Osteoblast (primary cell): ENCODE data around the gene TULP1. TPM values are rescaled to one million over a fixed set of nuclear protein-coding genes. Genes with fewer than 3 reads are reported as not detected.
A peak's percentile ranks its signal among the peaks of the same experiment; 100 is the strongest.

Source experiments
- DNase-seq: peaks from one replicate; pipeline ENCODE4 v3.0.0; 2011; ENCODE audit warnings: low spot score, mixed read lengths; ENCODE audit not compliant: insufficient read length; ENCODE audit errors: missing footprints
- H2AFZ ChIP-seq: 2 replicates; pipeline ENCODE4 v1.6.0; 2011; ENCODE audit warnings: mild to moderate bottlenecking, low read length
- H3K27ac ChIP-seq: 2 replicates; pipeline ENCODE4 v1.5.1; 2011; ENCODE audit warnings: mild to moderate bottlenecking, low read depth, low read length, moderate library complexity
- H3K27me3 ChIP-seq: 2 replicates; pipeline ENCODE4 v1.6.0; 2012; ENCODE audit warnings: mild to moderate bottlenecking, control low read depth, inconsistent platforms, low read length, moderate library complexity; ENCODE audit not compliant: insufficient read depth
- H3K36me3 ChIP-seq: 2 replicates; pipeline ENCODE4 v1.5.1; 2011; ENCODE audit warnings: mild to moderate bottlenecking, low read length, control low read depth, moderate library complexity; ENCODE audit not compliant: insufficient read depth
- H3K4me1 ChIP-seq: 2 replicates; pipeline ENCODE4 v1.5.1; 2011; ENCODE audit warnings: mild to moderate bottlenecking, low read length, control low read depth, moderate library complexity; ENCODE audit not compliant: insufficient read depth
- H3K4me2 ChIP-seq: 2 replicates; pipeline ENCODE4 v1.6.0; 2011; ENCODE audit warnings: mild to moderate bottlenecking, low read length; ENCODE audit not compliant: insufficient read depth
- H3K4me3 ChIP-seq: fragments of 200-600 bp; sonication (generic); 3 replicates; pipeline ENCODE4 v1.5.1; 2012; ENCODE audit warnings: mild to moderate bottlenecking, low read length, inconsistent platforms; ENCODE audit not compliant: insufficient read depth
- H3K79me2 ChIP-seq: 2 replicates; pipeline ENCODE4 v1.6.0; 2012; ENCODE audit warnings: mild to moderate bottlenecking, low read length, control low read depth, inconsistent platforms; ENCODE audit not compliant: insufficient read depth
- H3K9me3 ChIP-seq: 2 replicates; pipeline ENCODE4 v1.5.1; 2011; ENCODE audit warnings: low read depth, low read length, control low read depth
- H4K20me1 ChIP-seq: 2 replicates; pipeline ENCODE4 v1.6.0; 2012; ENCODE audit warnings: mild to moderate bottlenecking, low read length, control low read depth; ENCODE audit not compliant: insufficient read depth
- small RNA-seq: library from RNA; depleted of rRNA; stranded (forward); fragments of <200 nt; gene quantifications from one replicate; pipeline ENCODE3, GENCODE V24; 2012
- total RNA-seq: library from RNA; depleted of rRNA; stranded (reverse); fragments of >200 nt; gene quantifications from 2 replicates; pipeline ENCODE4 v1.2.3, GENCODE V29; 2012
- TF ChIP-seq, protein P1 (sequence below): IDR thresholded peaks from 2 replicates; pipeline ENCODE4 v1.5.1; 2011; ENCODE audit warnings: mild to moderate bottlenecking, low read depth, low read length, moderate library complexity; ENCODE audit errors: extremely low read depth

The TULP1 gene
- total RNA-seq, 1 donor, result not detected

DNA sequence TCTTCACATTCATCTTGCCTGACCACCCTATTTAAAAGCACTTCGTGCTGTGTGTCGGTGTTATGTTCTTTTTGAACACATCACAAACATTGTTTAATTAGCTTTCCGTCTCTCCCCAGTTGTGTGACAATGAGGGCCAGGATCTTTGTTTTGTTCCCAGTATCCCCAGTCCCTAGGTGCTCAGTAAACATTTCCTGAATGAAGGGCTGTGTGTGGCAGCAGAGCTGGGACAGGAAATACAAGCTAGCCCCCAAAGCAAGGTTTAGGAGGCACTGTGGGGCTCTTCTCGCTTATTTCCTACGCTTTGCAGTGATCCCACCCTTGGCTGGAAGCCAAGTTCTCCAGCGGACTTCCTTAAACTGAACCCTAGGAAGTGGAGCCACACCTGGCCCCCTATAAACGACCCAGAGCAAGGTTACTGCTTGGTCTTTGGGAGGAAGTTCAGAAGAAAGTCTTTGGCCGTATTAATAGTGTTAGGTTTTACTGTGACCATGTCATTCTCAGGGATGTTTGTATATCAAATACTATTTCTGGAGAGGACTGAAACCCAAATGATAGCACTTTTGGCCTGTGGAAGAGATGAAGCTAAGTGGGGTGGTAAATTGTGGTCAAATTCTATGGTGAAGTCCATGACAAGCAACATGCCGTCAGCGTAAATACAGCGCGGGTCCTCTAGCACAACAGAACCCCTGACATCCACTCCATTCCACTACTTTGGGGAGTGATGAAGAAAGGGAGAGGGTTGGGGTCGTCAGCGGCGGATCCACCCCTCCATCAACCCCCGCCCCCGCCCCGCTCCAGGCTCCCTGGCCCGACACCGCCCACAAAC, 61.1 kb downstream of the TULP1 start:
- H3K36me3 ChIP-seq, result peaks cover 3% of the 10 kb centered on the region
- peaks cover 4% of the 10 kb centered on the region for H3K27me3 ChIP-seq
- peak overlapping the region; percentile 85 for H3K4me3 ChIP-seq
- no peaks in the 10 kb centered on the region for H4K20me1 ChIP-seq
- no peaks in the 10 kb centered on the region for H3K9me3 ChIP-seq
- H3K4me1 ChIP-seq, result peaks cover 26% of the 10 kb centered on the region
- H3K79me2 ChIP-seq, result peaks cover 9% of the 10 kb centered on the region
- DNase-seq, result peak; percentile 3
- TF ChIP-seq, protein P1, sequence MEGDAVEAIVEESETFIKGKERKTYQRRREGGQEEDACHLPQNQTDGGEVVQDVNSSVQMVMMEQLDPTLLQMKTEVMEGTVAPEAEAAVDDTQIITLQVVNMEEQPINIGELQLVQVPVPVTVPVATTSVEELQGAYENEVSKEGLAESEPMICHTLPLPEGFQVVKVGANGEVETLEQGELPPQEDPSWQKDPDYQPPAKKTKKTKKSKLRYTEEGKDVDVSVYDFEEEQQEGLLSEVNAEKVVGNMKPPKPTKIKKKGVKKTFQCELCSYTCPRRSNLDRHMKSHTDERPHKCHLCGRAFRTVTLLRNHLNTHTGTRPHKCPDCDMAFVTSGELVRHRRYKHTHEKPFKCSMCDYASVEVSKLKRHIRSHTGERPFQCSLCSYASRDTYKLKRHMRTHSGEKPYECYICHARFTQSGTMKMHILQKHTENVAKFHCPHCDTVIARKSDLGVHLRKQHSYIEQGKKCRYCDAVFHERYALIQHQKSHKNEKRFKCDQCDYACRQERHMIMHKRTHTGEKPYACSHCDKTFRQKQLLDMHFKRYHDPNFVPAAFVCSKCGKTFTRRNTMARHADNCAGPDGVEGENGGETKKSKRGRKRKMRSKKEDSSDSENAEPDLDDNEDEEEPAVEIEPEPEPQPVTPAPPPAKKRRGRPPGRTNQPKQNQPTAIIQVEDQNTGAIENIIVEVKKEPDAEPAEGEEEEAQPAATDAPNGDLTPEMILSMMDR, result no peak
- H3K27ac ChIP-seq, result no peak overlapping the region
- H2AFZ ChIP-seq, result peak overlapping the region; percentile 4
- peak overlapping the region; percentile 92 for H3K4me2 ChIP-seq

DNA sequence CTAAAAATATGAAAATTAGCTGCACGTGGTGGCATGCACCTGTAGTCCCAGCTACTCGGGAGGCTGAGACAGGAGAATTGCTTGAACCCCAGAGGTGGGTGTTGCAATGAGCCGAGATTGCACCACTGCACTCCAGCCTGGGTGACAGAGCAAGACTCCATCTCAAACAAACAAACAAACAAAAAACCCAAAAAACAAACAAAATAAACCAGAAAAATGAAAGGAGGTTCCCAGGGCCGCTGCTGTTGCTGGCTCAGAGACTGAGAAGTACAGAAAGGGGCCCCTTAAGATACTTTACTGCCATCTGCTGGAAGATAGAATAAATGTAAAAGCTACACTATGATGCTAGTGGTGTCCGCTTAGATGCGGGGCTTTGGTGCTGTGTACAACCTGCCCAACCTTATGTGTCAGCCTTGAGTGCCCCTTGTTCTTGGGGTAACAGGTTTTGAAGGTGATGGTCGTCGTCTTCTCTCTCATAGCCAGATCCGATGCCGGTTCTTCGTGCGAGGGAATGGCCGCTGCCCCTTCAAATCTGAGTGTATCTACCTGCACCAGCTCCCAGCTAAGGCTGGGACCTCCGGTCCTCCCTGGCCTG, 63.3 kb downstream of the TULP1 start:
- no peak overlapping the region for H3K4me3 ChIP-seq
- no peaks in the 10 kb centered on the region for H3K79me2 ChIP-seq
- no peak overlapping the region for H2AFZ ChIP-seq
- no peaks in the 10 kb centered on the region for H4K20me1 ChIP-seq
- no peaks in the 10 kb centered on the region for H3K9me3 ChIP-seq
- H3K27me3 ChIP-seq, result peaks cover 4% of the 10 kb centered on the region
- H3K27ac ChIP-seq, result no peak overlapping the region
- no peaks in the 10 kb centered on the region for H3K36me3 ChIP-seq
- H3K4me2 ChIP-seq, result peak overlapping the region; percentile 29
- peak; percentile 95 for DNase-seq
- TF ChIP-seq, protein P1, result peak; percentile 67
- H3K4me1 ChIP-seq, result peaks cover 21% of the 10 kb centered on the region

DNA sequence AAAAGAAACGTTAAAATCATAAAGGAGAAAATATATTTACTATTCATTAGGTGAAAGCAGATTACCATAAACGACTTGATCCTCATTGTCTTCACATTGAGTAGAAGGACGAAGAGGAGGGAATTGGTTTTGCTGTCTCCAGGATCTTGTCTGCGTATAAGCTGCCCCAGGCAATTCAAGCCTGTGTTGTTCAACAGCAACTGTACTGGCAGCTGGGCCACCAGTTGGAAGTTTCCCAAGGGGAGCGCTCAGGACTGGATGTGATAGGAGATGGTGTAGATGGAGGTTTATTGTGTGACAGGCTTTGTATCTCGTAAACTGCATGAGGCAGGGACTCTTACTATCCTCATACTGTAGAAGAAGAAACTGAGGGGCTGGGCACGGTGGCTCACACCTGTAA, 64.5 kb downstream of the TULP1 start:
- Histone ChIP-seq H3K4me3 (no peak overlapping the region), H3K79me2 (no peaks in the 10 kb centered on the region), H3K9me3 (no peaks in the 10 kb centered on the region), H3K36me3 (no peaks in the 10 kb centered on the region), H3K4me2 (no peak overlapping the region), H4K20me1 (no peaks in the 10 kb centered on the region), H3K27ac (no peak overlapping the region), H3K4me1 (peaks cover 10% of the 10 kb centered on the region), H3K27me3 (peaks cover 4% of the 10 kb centered on the region), H2AFZ (no peak overlapping the region)
- DNase-seq, result no peak
- TF ChIP-seq, protein P1, result no peak

Small RNA genes lying within 50 kb of the gene (small RNA-seq; reads per million reads assigned to genes)
- not detected for gene MIR7111

Other genes with a start within 250 kb of the TULP1 start
- 0.29 and 0.72 TPM in 2 replicates for gene DEF6, start 215.1 kb downstream of the TULP1 start, total RNA-seq
- gene PPARD, start 170.3 kb downstream of the TULP1 start, total RNA-seq, result 12.3 and 13.3 TPM in 2 replicates
- 13.8 and 16.6 TPM in 2 replicates for gene FANCE, start 60.6 kb downstream of the TULP1 start, total RNA-seq
- 1,373 and 1,488 TPM in 2 replicates for gene RPL10A, start 44.5 kb downstream of the TULP1 start, total RNA-seq
- gene TEAD3, start 15.8 kb downstream of the TULP1 start, total RNA-seq, result 10.9 and 11.2 TPM in 2 replicates
- 5.1 and 6.2 TPM in 2 replicates for gene FKBP5, start 176.0 kb upstream of the TULP1 start, total RNA-seq
- gene ARMC12, start 224.1 kb upstream of the TULP1 start, total RNA-seq, result 0.36 and 0.59 TPM in 2 replicates